HG03159 (cell line): Measurements from ENCODE around the gene VPS8.

Experiments
- ATAC-seq: cut with Tn5 transposase; IDR thresholded peaks from one replicate; pipeline ENCODE4 v1.9.1; 2021; ENCODE audit warnings: mild to moderate bottlenecking, moderate library complexity; ENCODE audit not compliant: unreplicated experiment

VPS8 gene

DNA sequence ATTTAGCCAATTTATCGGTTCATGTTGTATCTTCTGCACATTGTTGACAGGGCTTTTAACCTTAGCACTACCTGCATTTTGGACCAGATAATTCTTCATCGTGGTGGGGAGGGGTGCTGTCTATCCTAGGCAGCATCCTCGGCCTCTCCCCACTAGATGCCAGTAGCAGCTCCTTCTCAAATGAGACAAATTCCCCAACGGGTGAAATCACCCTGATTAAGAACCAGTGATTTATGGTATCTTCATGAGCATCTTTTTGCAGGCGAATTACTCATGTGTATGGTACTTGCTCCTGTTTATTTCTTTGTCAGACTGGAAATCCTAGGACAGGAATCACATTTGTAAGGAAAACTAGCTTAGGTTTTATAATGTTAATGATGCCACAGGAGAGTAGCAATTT lies 272.9 kb downstream of the VPS8 start:
- ATAC-seq: no peak

DNA sequence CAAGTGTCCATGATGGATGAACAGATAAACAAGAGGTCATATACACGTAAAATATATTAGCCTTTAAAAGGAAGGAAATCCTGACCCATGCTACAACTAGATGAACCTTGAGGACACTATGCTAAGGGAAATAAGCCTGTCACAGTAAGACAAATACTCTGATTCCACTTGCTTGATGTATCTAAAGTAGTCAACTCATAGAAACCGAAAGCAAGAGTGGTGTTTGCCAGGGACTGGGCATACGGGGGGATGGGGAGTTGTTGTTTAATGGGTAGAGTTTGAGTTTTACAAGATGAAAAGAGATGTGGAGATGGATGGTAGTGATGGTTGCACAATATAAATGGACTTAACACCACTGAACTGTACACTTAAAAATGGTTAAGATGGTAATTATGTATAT lies 275.5 kb downstream of the VPS8 start:
- ATAC-seq: no peak

DNA sequence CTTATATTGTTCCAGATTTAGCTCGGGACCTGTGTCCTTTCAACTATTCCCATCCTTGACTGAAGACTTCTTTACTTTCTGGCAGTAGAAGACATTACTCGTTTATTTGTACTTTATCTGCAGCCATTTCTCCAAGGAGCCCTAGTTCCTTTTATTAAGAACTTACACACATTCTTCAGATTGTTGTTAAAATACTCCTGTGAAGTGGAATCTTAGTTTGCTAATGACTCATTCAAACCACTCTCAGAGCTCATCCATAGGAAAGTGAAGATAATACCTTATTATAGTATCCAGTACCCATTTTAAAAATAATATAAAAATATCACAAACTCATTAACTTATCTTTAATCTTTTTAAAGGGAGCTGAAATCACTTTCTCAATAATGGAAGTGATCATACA lies 277.4 kb downstream of the VPS8 start:
- ATAC-seq: no peak

DNA sequence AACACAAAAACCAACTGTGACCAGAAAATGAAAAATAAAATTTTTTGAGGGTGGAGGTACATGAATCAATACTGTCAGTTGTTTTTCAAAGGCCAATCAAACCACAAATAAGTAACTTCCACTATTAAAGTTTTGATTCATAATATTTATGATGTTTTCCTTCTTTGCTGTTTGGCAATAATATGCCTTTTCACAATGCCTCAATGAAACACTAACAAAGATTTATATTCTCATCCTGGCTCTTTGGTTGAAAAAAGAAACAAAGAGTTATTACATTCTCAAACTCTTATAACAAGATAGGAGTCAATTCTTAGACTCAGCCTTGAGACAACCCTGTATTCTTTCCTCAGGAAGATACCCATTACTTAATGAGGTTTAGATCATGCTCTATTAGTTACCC lies 277.8 kb downstream of the VPS8 start:
- ATAC-seq: no peak

DNA sequence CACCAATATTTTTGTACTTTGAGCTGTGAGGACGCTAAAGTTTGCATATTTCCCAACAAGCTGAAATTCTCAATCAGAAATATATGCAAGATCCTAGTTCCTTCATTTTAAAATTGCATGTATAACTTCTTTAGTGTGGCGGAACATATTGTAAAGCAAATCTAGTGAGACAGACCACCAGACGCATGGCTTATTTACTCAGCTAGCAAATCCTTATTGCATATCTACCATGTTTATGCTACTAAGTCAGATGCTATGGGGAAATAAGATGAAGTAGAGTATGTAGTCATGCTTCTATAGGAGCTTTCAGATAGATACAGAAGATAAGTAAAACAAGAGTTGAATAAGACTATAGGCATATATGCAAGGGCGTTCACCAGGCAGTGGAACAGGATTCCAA lies 278.8 kb downstream of the VPS8 start:
- no peak for ATAC-seq

DNA sequence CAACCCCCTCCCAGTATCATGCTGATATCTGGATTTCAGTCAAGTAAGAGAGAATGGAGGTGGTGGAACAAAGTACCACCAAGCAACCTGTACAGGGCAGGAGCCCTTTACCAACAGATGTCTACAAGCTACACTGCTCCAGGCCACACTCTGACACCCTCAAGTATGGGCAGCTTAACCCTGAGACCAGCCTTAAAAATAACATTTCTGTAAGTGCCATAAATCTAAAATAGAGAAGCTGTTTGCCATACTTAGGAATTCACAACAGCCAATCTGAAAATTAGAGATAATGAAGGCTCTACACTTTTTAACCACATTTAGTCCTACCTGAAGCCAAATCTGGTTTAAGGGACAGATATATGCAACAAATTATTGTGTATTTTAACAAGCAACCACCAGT lies 281.1 kb downstream of the VPS8 start:
- ATAC-seq: no peak

DNA sequence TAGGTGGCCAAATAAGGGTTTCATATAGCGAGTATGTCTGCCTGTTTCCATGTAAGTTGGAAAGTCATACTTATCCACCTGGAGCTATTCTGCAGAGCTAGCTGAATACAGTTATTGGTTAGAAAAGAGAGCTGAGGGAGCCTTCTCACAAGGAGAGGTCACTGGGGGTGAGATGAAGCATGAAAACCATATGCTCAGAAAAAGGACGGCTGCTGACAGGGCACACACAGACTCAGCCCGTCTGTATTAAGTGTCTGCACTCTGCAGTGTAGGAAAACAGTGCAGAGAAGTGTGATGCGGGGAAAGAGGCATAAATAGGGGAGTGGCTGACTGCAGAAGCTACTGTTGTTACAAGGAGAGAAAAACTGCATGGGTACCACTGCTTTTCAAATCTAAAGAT lies 282.7 kb downstream of the VPS8 start:
- ATAC-seq: no peak
